Measurements from ENCODE around the gene TES. TPM values are rescaled to one million over a fixed set of nuclear protein-coding genes. Genes with fewer than 3 reads are reported as not detected.
A peak's percentile ranks its signal among the peaks of the same experiment; 100 is the strongest.

Gene TES
- polyA plus RNA-seq, 1 donor (not counting 4 experiments of a cell fraction or from before 2014, with no cell fraction given): 187 TPM

DNA sequence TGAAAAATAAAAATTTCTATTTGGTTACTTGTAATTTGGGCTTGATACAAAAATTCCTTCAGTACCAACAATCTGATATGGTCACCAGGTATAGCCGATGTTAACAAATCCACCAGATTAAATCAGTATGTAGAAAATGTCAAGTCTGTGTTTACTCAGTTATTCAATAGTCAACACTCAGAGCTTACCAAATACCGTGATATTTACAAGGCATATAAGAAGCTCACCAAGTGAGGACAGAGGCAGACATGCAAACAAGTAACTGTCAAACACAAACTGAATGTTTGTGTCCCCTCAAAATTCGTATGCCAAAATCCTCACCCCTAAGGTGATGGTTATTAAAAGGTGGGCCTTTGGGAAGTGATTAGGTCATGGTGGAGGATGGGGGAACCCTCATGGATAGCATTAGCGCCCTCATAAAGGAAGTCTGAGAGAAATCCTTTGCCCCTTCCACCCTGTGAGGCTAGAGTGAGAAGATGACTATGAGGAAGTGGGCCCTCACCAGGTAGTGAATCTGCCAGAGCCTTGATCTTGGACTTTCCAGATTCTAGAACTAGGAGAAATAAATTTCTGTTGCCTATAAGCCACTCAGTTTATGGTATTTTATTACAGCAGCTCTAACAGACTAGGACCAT is 63.1 kb downstream of the TES start:
- Histone ChIP-seq H2AFZ (ENCODE audit: control insufficient read depth, low read length) (peak overlapping the region; percentile 22), H3K4me1 (ENCODE audit: control insufficient read depth, extremely low read depth, insufficient read depth, low read length) (peaks cover 36% of the 10 kb centered on the region), H3K4me3 (ENCODE audit: control insufficient read depth in 2 of 3, extremely low read depth in 1 of 3, insufficient read depth in 2 of 3, low read depth in 1 of 3, low read length in 3 of 3) (no peak overlapping the region), H3K36me3 (ENCODE audit: control insufficient read depth in 2 of 2, extremely low read depth in 1 of 2, insufficient read depth in 2 of 2, low read length in 2 of 2) (no peaks in the 10 kb centered on the region), H4K20me1 (ENCODE audit: control insufficient read depth, extremely low read depth, insufficient read depth, low read length) (no peaks in the 10 kb centered on the region), H3K9me1 (ENCODE audit: control insufficient read depth, extremely low read depth, insufficient read depth, low read length) (no peaks in the 10 kb centered on the region), H3K9me3 (ENCODE audit: control insufficient read depth, low read depth, low read length) (no peaks in the 10 kb centered on the region), H3K27me3 (ENCODE audit: control insufficient read depth, extremely low read depth, insufficient read depth, low read length) (no peaks in the 10 kb centered on the region), H3K9ac (ENCODE audit: control insufficient read depth, extremely low read depth, insufficient read depth, low read length) (no peak overlapping the region), H3K4me2 (ENCODE audit: control insufficient read depth, extremely low read depth, insufficient read depth, low read depth, low read length) (no peak overlapping the region), H3K79me2 (ENCODE audit: control insufficient read depth, insufficient read depth, low read length) (no peaks in the 10 kb centered on the region), H3K27ac (ENCODE audit: control insufficient read depth, insufficient read depth, low read length) (no peak overlapping the region)
- no peak for DNase-seq (ENCODE audit: low read depth, low spot score)
- dilution Hi-C loops (cut with MboI; ENCODE audit: extremely low pct_ligation_motif_present, low sequenced_read_pairs): loop anchor here (25.0 kb wide), 1 partner anchor 239 kb away; no protein-coding TSS in a partner anchor
- peak; percentile 58 for FAIRE-seq
- TF ChIP-seq EZH2 (IDR thresholded peaks at IDR 0.05; ENCODE audit: low read length) (no peak), CTCF (optimal IDR thresholded peaks at IDR 0.05 in 1 of 3, IDR thresholded peaks at IDR 0.05 in 1 of 3, conservative IDR thresholded peaks at IDR 0.05 in 1 of 3; ENCODE audit: extremely low read depth in 1 of 3, insufficient read depth in 2 of 3, low read length in 3 of 3) (no peak)

GRCh38 chr7:116273918-116274301 is 63.6 kb downstream of the TES start:
- Histone ChIP-seq H3K27ac (ENCODE audit: control insufficient read depth, insufficient read depth, low read length) (no peak overlapping the region), H3K4me3 (ENCODE audit: control insufficient read depth in 2 of 3, extremely low read depth in 1 of 3, insufficient read depth in 2 of 3, low read depth in 1 of 3, low read length in 3 of 3) (no peak overlapping the region), H3K4me2 (ENCODE audit: control insufficient read depth, extremely low read depth, insufficient read depth, low read depth, low read length) (no peak overlapping the region), H3K9me3 (ENCODE audit: control insufficient read depth, low read depth, low read length) (no peaks in the 10 kb centered on the region), H3K9me1 (ENCODE audit: control insufficient read depth, extremely low read depth, insufficient read depth, low read length) (no peaks in the 10 kb centered on the region), H3K4me1 (ENCODE audit: control insufficient read depth, extremely low read depth, insufficient read depth, low read length) (peaks cover 36% of the 10 kb centered on the region), H3K79me2 (ENCODE audit: control insufficient read depth, insufficient read depth, low read length) (no peaks in the 10 kb centered on the region), H3K9ac (ENCODE audit: control insufficient read depth, extremely low read depth, insufficient read depth, low read length) (no peak overlapping the region), H3K36me3 (ENCODE audit: control insufficient read depth in 2 of 2, extremely low read depth in 1 of 2, insufficient read depth in 2 of 2, low read length in 2 of 2) (no peaks in the 10 kb centered on the region), H2AFZ (ENCODE audit: control insufficient read depth, low read length) (peak overlapping the region; percentile 22), H3K27me3 (ENCODE audit: control insufficient read depth, extremely low read depth, insufficient read depth, low read length) (no peaks in the 10 kb centered on the region), H4K20me1 (ENCODE audit: control insufficient read depth, extremely low read depth, insufficient read depth, low read length) (no peaks in the 10 kb centered on the region)
- no peak for TF ChIP-seq EZH2 (IDR thresholded peaks at IDR 0.05; ENCODE audit: low read length)
- TF ChIP-seq CTCF (optimal IDR thresholded peaks at IDR 0.05 in 1 of 3, IDR thresholded peaks at IDR 0.05 in 1 of 3, conservative IDR thresholded peaks at IDR 0.05 in 1 of 3; ENCODE audit: extremely low read depth in 1 of 3, insufficient read depth in 2 of 3, low read length in 3 of 3): no peak
- no peak for DNase-seq (ENCODE audit: low read depth, low spot score)
- dilution Hi-C loops (cut with MboI; ENCODE audit: extremely low pct_ligation_motif_present, low sequenced_read_pairs): loop anchor here (25.0 kb wide), 1 partner anchor 238 kb away; no protein-coding TSS in a partner anchor
- FAIRE-seq: no peak
